Right lung (tissue), 5 donors: Measurements from ENCODE around the gene DGKD. TPM values are rescaled to one million over a fixed set of nuclear protein-coding genes. Genes with fewer than 3 reads are reported as not detected.

Experiments used
- DNase-seq, 2 donors: peaks; one replicate each; pipeline ENCODE4 v3.0.0-alpha.2; 2013
- polyA plus RNA-seq, 5 donors: library from polyadenylated mRNA; unstranded; fragments of 120-200 nt; gene quantifications; one replicate each; pipeline versions ENCODE4 v1.2.1 to v1.2.3, GENCODE V29; 2013; ENCODE audit warnings: inconsistent platforms in 1 of 5, low replicate concordance in 1 of 5; ENCODE audit not compliant: insufficient read length in 5 of 5, insufficient read depth in 1 of 5

The DGKD gene
- polyA plus RNA-seq, 5 donors, result 23.5 to 32.5 (median 29.2) TPM

GRCh38 chr2:233497692-233498091, 143.4 kb downstream of the DGKD start:
- no peak for DNase-seq

GRCh38 chr2:233498126-233498525, 143.8 kb downstream of the DGKD start:
- no peak for DNase-seq

GRCh38 chr2:233499928-233500327, 145.6 kb downstream of the DGKD start:
- no peak for DNase-seq

GRCh38 chr2:233501198-233502076, 147.1 kb downstream of the DGKD start:
- no peak for DNase-seq

- DNase-seq, result no peak
These were observed 149.2 kb downstream of the DGKD start for GRCh38 chr2:233503481-233503880.

DNA sequence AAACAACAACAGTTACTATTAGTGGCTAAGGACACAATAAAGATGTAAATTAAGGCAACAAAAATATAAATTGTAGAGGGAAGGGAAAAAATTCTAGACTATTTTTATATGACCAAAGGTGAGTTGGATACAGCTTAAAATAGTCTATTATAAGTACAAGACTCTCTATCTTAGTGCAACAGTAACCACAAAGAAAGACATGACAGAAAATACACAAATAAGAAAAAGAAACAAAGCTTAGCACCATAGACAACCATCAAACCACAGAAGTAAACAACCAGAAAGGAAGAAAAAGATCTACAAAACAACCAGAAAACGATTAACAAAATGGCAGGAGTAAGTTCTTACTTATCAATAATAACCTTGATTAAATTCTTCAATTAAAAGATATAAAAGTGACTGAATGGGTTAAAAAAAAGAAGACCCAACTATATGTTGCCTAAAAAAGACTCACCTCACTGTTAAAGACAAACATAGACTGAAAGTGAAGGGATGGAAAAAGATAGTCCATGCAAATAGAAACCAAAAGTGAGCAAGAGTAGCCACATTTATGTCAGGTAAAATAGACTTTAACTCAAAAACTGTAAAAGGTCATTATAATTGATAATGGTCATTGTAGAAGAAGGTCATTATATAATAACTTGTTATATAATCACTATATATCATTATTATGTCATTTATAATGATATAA, 149.8 kb downstream of the DGKD start:
- DNase-seq, result no peak

GRCh38 chr2:233513953-233514655, 159.8 kb downstream of the DGKD start:
- DNase-seq, result peak; percentile 13 to 18

DNA sequence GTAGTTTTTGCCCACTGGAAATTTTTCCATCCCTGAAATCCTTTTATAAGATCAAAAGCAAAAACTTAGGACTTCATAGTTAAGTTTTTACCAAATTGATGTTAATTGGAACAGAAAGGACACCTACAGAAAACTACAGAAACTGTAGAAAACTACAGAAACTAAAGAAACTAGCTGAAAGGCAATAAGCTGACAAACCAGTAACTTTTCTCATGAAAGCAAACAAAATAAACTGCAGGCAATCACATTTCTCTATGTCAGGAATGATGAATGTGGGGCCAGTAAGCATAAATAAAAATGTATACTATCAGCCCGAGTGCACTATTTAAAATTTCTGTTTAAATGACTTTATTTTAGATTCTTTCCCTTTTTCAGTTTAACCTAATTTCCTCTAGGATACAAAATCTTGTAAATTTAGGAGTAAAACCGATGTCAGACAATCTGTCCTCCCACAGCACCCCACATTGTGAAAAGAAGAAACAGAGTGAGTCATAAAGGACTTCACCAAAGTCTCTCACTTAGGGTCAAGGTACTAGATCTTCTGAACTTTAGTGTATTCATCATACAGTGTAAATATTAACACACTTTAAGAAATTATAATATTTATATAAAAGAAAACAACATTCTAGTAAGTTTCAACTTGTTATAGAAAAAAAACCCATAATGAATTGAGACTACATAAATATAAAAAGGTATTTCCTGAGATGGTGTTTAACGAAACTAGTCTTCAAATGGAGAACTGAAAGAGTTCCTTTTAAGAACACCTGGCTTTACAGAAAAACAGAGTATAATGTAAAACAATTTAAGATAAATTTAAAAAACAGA, 165.7 kb downstream of the DGKD start:
- no peak for DNase-seq

Other genes with a start within 250 kb of the DGKD start
- gene ATG16L1, start 102.8 kb upstream of the DGKD start, polyA plus RNA-seq, result 10 to 100 TPM; 19.1 to 26.5 (median 21.5) TPM
- gene SAG, start 46.7 kb upstream of the DGKD start, polyA plus RNA-seq, result under 1 TPM; 0.11 to 0.29 (median 0.18) TPM
- gene USP40, start 212.3 kb downstream of the DGKD start, polyA plus RNA-seq, result 10 to 100 TPM; 32.9 to 59.7 (median 50.8) TPM